ENCODE results near the gene RPS27. TPM values are rescaled to one million over a fixed set of nuclear protein-coding genes. Genes with fewer than 3 reads are reported as not detected.
"Not testable (repeated sequence)": the region's sequence is repeated elsewhere in the genome, so short reads cannot be mapped to it uniquely, and the experiment has no call there.

RPS27 gene
- total RNA-seq, 4 donors from 2014 or later = 1,269 to 1,948 (median 1,828) TPM

DNA sequence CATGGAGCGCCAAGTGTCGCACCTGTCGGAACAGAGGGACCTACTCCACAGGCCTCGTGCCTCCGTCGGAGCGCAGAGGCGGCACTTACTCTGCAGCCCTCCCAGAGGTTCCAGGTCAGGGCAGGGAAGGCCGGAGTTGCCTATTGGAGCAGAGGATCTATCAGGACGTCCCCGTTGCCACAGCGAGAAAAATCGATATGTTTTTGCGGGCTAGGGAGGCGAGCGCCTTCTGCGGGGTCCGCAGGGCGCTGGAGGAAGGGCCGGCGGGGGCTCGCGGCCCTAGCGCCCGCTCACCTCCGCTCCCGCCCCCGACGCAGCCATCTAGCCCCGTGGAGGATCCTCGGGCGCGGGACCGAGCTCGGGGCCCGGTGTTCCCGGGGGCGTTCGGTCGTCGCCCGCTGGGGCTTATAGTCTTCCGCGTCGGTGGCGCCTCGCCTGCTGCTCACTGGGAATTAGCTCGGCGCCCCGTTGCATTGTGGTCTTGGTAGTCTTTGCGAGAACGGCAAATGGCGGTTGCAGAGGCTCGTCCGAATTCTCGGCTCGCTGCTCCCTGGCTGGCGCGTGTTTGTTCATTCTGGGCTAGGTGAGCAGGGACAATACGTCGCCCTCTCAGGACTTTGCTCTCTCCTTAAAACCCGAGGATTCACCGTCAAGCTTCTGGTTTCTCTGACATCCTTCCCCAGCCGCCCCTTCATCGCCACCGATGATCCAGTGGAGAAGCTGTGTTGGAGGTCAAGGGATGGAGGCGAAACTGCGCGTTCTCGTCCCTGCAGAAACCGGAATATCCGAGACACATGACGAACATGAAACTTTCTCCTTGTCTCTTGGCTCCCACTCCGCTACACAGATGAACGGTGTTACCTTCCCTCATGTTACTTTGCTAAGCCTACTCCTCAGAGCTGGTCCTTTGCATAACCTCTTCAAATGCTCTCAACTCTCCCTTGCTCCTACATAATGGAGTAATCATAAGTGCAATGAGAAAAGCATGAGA, 13.0 kb upstream of the RPS27 start, which contains the start of gene JTB:
JTB (minus strand) TSS at position 425 of the 991 bp plus-strand sequence; CDS start at position 3, 422 bp downstream.
- no peaks in the 10 kb centered on the region for H3K9me3 ChIP-seq
- in situ Hi-C loops (cut with MboI; ENCODE audit: low sequenced_read_pairs in 4 of 4) = loop anchor here (10.0 to 25.0 kb wide), 5 partner anchors 163 to 465 kb away; partner anchors contain the start of genes ILF2 (in 2 of the 4), SNAPIN (in 2 of the 4), NPR1 (in 1 of the 4) and S100A3 (in 1 of the 4)
- peak within 1 kb of the TSS; percentile 71 to 100 (median 81) for H3K4me3 ChIP-seq
- no peaks in the 10 kb centered on the region for H3K27me3 ChIP-seq
- peak within 1 kb of the TSS; percentile 92 to 100 (median 92) for H3K27ac ChIP-seq
- peaks cover 0 to 36% of the 10 kb centered on the region in 2 donors for H3K36me3 ChIP-seq
- DNase-seq (peak; percentile 86 to 87), ATAC-seq (peak; percentile 95 to 97)
- intact Hi-C loops (cut with DNase I; ENCODE audit: low total_unique reads) = no loop called here
- TF ChIP-seq POLR2A (IDR thresholded peaks at IDR 0.05) = peak; percentile 98
- TF ChIP-seq, protein P1, sequence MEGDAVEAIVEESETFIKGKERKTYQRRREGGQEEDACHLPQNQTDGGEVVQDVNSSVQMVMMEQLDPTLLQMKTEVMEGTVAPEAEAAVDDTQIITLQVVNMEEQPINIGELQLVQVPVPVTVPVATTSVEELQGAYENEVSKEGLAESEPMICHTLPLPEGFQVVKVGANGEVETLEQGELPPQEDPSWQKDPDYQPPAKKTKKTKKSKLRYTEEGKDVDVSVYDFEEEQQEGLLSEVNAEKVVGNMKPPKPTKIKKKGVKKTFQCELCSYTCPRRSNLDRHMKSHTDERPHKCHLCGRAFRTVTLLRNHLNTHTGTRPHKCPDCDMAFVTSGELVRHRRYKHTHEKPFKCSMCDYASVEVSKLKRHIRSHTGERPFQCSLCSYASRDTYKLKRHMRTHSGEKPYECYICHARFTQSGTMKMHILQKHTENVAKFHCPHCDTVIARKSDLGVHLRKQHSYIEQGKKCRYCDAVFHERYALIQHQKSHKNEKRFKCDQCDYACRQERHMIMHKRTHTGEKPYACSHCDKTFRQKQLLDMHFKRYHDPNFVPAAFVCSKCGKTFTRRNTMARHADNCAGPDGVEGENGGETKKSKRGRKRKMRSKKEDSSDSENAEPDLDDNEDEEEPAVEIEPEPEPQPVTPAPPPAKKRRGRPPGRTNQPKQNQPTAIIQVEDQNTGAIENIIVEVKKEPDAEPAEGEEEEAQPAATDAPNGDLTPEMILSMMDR (IDR thresholded peaks at IDR 0.05 in 4 of 5, conservative IDR thresholded peaks at IDR 0.05 in 1 of 5) = no peak
- peaks cover 20 to 24% of the 10 kb centered on the region in 2 donors for H3K4me1 ChIP-seq

DNA sequence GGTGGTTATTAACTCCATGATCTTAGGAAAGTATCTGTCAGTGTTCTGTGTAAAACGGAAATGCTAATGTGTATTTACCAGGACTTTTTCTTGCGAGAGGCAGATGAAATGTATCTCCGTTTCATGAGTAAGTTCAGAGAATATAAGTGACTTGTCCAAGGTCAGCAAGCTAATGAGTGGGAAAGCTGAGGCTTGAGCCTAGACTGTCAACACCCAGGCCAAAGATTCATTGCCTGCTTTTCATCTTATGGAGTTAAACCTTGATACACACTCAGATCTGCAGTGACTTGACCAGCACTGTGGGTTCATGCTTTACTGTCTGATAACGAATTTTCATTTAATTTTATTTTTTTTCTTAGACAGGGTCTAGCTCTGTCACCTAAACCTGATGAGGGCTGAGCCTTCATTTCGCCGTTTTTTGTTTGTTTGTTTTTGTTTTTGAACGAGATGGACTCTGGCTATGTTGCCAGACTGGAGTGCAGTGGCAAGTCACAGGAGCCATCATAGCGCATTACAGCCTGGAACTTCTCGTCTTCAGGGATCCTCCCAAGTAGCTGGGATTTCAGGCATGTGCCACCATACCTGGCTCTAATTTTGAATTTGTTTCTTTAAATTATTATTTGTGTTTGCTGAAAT, 12.2 kb upstream of the RPS27 start:
- peaks cover 20 to 24% of the 10 kb centered on the region in 2 donors for H3K4me1 ChIP-seq
- intact Hi-C loops (cut with DNase I; ENCODE audit: low total_unique reads) (no loop called here), in situ Hi-C loops (cut with MboI; ENCODE audit: low sequenced_read_pairs in 4 of 4) (loop anchor here (10.0 to 25.0 kb wide), 5 partner anchors 164 to 466 kb away; partner anchors contain the start of genes ILF2 (in 2 of the 4), SNAPIN (in 2 of the 4), NPR1 (in 1 of the 4) and S100A3 (in 1 of the 4))

DNA sequence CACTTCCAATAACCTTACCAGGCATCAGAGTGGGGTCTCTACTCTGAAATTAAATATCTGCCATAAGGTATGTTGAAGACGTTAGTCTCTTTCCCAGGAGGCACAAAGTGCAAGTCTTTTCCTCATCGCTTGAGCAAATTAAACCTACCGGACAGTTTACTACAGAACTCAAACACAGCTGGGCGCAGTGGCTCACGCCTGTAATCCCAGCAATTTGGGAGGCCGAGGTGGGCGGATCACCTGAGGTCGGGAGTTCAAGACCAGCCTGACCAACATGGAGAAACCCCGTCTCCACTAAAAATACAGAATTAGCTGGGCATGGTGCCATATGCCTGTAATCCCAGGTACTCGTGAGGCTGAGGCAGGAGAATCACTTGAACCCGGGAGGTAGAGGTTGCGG, 11.5 kb upstream of the RPS27 start:
- H3K9me3 ChIP-seq; DNase-seq; ATAC-seq; H3K4me3 ChIP-seq; H3K27me3 ChIP-seq; intact Hi-C loops (cut with DNase I; ENCODE audit: low total_unique reads): not testable (repeated sequence)
- peaks cover 0 to 22% of the 10 kb centered on the region in 2 donors for H3K36me3 ChIP-seq
- in situ Hi-C loops (cut with MboI; ENCODE audit: low sequenced_read_pairs in 4 of 4) = loop anchor here (10.0 to 25.0 kb wide), 5 partner anchors 164 to 467 kb away; partner anchors contain the start of genes ILF2 (in 2 of the 4), SNAPIN (in 2 of the 4), NPR1 (in 1 of the 4) and S100A3 (in 1 of the 4)
- peak overlapping the region in 3 of 4 donors; percentile 15 to 93 (median 92) for H3K27ac ChIP-seq
- peaks cover 20 to 24% of the 10 kb centered on the region in 2 donors for H3K4me1 ChIP-seq

More for the DNA sequence above, 12.2 kb upstream of the RPS27 start:
- DNase-seq (no peak), ATAC-seq (no peak)
- Histone ChIP-seq H3K4me3 (peak overlapping the region; percentile 71 to 100 (median 81)), H3K36me3 (peaks cover 0 to 29% of the 10 kb centered on the region in 2 donors), H3K27ac (peak overlapping the region; percentile 92 to 100 (median 92)), H3K27me3 (no peaks in the 10 kb centered on the region), H3K9me3 (no peaks in the 10 kb centered on the region)
- TF ChIP-seq POLR2A (IDR thresholded peaks at IDR 0.05) = no peak
- TF ChIP-seq, protein P1 (IDR thresholded peaks at IDR 0.05 in 4 of 5, conservative IDR thresholded peaks at IDR 0.05 in 1 of 5) = no peak

DNA sequence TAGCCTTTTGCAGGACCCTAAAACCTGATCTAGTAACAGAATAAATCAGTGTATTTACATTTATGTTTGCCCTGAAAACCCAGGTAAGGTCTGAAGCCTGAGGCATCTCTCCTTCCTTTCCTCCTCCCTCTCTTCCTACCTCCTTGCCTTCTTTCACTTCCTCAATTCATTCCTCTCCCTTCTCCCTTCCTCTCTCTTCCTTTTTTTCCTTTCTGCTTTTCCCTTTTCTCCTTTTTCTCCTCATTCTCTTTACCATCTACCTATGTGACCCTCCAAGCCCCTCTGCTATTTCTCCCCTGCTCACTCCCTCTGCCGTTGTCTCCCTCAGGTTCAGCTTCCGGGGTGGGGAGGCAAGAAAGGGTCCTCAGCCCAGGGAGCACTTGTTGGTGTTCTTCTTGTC, 8.8 kb upstream of the RPS27 start:
- intact Hi-C loops (cut with DNase I; ENCODE audit: low total_unique reads); H3K36me3 ChIP-seq; H3K9me3 ChIP-seq; H3K27ac ChIP-seq; DNase-seq; ATAC-seq; H3K4me3 ChIP-seq; H3K27me3 ChIP-seq: not testable (repeated sequence)
- H3K4me1 ChIP-seq = peaks cover 15 to 20% of the 10 kb centered on the region in 2 donors
- in situ Hi-C loops (cut with MboI; ENCODE audit: low sequenced_read_pairs in 4 of 4) = loop anchor here (10.0 to 25.0 kb wide), 6 partner anchors 57 to 469 kb away; partner anchors contain the start of genes ILF2 (in 2 of the 4), SNAPIN (in 2 of the 4), GATAD2B (in 1 of the 4) and NPR1 (in 1 of the 4)

Measured in gastrocnemius medialis (tissue), 4 donors.